Measurements from ENCODE around the gene MCF2L2. TPM values are rescaled to one million over a fixed set of nuclear protein-coding genes. Genes with fewer than 3 reads are reported as not detected.

MCF2L2 gene
- total and polyA plus RNA-seq, 9 of the 15 experiments (the other 6 are each of a cell fraction or from before 2014, with no cell fraction given): 0.56 to 4.2 (median 3.0) TPM

GRCh38 chr3:183410280-183410679 is 18.1 kb downstream of the MCF2L2 start (continued):
- TF ChIP-seq E2F8 (IDR thresholded peaks at IDR 0.05; ENCODE audit: low read depth, partially characterized antibody) (no peak), HES1 (IDR thresholded peaks at IDR 0.05; ENCODE audit: low read depth) (no peak), ATF4 (CRISPR knock-in tag; IDR thresholded peaks at IDR 0.05) (no peak), ETV1 (tag; conservative IDR thresholded peaks at IDR 0.05; ENCODE audit: low read depth) (0 out of 2 replicates have a peak, but pooled peaks have one; percentile 17), ZNF134 (CRISPR knock-in tag; conservative IDR thresholded peaks at IDR 0.05) (no peak), VEZF1 (CRISPR knock-in tag; IDR thresholded peaks at IDR 0.05) (no peak), PRMT5 (CRISPR knock-in tag; IDR thresholded peaks at IDR 0.05) (no peak), HEY1 (CRISPR knock-in tag; IDR thresholded peaks at IDR 0.05; ENCODE audit: borderline replicate concordance) (no peak), L3MBTL2 (IDR thresholded peaks at IDR 0.05) (no peak; the same call in 1 of the 2 replicates), MTF1 (CRISPR knock-in tag; IDR thresholded peaks at IDR 0.05; ENCODE audit: borderline replicate concordance) (no peak), ARID1B (IDR thresholded peaks at IDR 0.05) (peak; percentile 96), ILK (tag; IDR thresholded peaks at IDR 0.05; ENCODE audit: borderline replicate concordance, low read depth) (no peak), SIRT6 (IDR thresholded peaks at IDR 0.05; ENCODE audit: low read depth, low read length) (no peak), NR2C2 (CRISPR knock-in tag; IDR thresholded peaks at IDR 0.05) (no peak), NR2C2 (tag; IDR thresholded peaks at IDR 0.05) (no peak), RUNX1 (IDR thresholded peaks at IDR 0.05; ENCODE audit: low read depth) (no peak), SUPT5H (IDR thresholded peaks at IDR 0.05) (no peak), SRSF3 (IDR thresholded peaks at IDR 0.05; ENCODE audit: insufficient read depth, low read length) (no peak), NCOA2 (IDR thresholded peaks at IDR 0.05; ENCODE audit: partially characterized antibody in 2 of 2) (no peak), ZNF408 (CRISPR knock-in tag; IDR thresholded peaks at IDR 0.05; ENCODE audit: low read depth) (no peak), NFATC3 (IDR thresholded peaks at IDR 0.05) (no peak), ZFP36 (IDR thresholded peaks at IDR 0.05; ENCODE audit: low read depth, low read length, partially characterized antibody) (no peak), GATA2 (CRISPR knock-in tag; IDR thresholded peaks at IDR 0.05) (no peak), NFIC (IDR thresholded peaks at IDR 0.05) (peak; percentile 92)
